ENCODE measurements around the gene C1orf21. TPM values are rescaled to one million over a fixed set of nuclear protein-coding genes. Genes with fewer than 3 reads are reported as not detected.

C1orf21 gene
- total RNA-seq, 4 donors from 2014 or later: 31.6 to 121 (median 38.0) TPM

- TF ChIP-seq, protein P1, sequence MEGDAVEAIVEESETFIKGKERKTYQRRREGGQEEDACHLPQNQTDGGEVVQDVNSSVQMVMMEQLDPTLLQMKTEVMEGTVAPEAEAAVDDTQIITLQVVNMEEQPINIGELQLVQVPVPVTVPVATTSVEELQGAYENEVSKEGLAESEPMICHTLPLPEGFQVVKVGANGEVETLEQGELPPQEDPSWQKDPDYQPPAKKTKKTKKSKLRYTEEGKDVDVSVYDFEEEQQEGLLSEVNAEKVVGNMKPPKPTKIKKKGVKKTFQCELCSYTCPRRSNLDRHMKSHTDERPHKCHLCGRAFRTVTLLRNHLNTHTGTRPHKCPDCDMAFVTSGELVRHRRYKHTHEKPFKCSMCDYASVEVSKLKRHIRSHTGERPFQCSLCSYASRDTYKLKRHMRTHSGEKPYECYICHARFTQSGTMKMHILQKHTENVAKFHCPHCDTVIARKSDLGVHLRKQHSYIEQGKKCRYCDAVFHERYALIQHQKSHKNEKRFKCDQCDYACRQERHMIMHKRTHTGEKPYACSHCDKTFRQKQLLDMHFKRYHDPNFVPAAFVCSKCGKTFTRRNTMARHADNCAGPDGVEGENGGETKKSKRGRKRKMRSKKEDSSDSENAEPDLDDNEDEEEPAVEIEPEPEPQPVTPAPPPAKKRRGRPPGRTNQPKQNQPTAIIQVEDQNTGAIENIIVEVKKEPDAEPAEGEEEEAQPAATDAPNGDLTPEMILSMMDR (IDR thresholded peaks at IDR 0.05; ENCODE audit: low read depth): no peak
These were observed 152.8 kb downstream of the C1orf21 start for GRCh38 chr1:184539580-184539979.

- TF ChIP-seq, protein P1 (IDR thresholded peaks at IDR 0.05; ENCODE audit: low read depth): no peak
These were observed 154.8 kb downstream of the C1orf21 start for GRCh38 chr1:184541537-184542152.

DNA sequence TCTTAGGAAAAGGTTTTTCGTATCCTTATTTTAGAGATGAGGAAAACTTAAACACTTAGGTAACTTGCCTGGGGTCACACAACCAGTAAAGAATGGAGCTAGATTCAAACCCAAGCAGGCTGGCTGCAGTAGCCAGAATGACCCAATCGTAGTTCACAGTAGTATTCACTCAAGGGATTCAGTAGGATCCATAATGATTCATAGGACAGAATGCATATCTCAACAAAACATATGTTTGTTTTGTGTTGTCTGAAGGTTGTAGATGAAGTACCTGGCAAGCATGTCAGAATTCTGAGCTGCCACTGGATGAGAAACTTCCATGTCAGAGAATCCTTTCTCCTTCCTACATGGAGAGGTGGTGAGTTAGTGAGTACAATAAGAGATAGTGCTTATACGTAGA lies 155.5 kb downstream of the C1orf21 start:
- TF ChIP-seq, protein P1 (IDR thresholded peaks at IDR 0.05; ENCODE audit: low read depth): no peak

GRCh38 chr1:184545601-184546000 lies 158.8 kb downstream of the C1orf21 start:
- TF ChIP-seq, protein P1 (IDR thresholded peaks at IDR 0.05; ENCODE audit: low read depth): no peak

DNA sequence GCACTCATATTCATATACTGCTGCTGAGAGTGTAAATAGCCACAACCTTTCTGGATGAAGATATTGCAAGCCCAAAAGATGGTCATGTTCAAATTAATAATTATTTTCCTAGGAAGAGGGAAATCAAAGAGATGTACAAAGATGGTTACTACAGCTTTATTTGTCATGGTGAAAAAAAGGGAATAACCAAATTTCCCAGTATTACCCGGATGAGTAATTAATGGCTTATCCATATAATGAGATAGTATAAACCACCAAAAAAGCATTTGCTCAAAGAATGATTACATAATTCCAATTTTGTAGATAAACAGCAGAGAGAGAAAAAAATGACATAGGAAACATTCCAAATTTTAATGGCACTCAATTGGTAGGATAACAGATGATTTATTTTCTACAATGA lies 165.6 kb downstream of the C1orf21 start:
- TF ChIP-seq, protein P1 (IDR thresholded peaks at IDR 0.05; ENCODE audit: low read depth): no peak

- TF ChIP-seq, protein P1 (IDR thresholded peaks at IDR 0.05; ENCODE audit: low read depth): no peak
These were observed 167.0 kb downstream of the C1orf21 start for GRCh38 chr1:184553845-184554244.

GRCh38 chr1:184555665-184556641 lies 169.1 kb downstream of the C1orf21 start:
- TF ChIP-seq, protein P1 (IDR thresholded peaks at IDR 0.05; ENCODE audit: low read depth): no peak
